ENCODE data around the gene DUS1L. TPM values are rescaled to one million over a fixed set of nuclear protein-coding genes. Genes with fewer than 3 reads are reported as not detected.

The DUS1L gene
- total RNA-seq, 1 donor from 2014 or later, result 73.3 TPM

GRCh38 chr17:82018152-82018988, 47.2 kb downstream of the DUS1L start:
- TF ChIP-seq, protein P1, sequence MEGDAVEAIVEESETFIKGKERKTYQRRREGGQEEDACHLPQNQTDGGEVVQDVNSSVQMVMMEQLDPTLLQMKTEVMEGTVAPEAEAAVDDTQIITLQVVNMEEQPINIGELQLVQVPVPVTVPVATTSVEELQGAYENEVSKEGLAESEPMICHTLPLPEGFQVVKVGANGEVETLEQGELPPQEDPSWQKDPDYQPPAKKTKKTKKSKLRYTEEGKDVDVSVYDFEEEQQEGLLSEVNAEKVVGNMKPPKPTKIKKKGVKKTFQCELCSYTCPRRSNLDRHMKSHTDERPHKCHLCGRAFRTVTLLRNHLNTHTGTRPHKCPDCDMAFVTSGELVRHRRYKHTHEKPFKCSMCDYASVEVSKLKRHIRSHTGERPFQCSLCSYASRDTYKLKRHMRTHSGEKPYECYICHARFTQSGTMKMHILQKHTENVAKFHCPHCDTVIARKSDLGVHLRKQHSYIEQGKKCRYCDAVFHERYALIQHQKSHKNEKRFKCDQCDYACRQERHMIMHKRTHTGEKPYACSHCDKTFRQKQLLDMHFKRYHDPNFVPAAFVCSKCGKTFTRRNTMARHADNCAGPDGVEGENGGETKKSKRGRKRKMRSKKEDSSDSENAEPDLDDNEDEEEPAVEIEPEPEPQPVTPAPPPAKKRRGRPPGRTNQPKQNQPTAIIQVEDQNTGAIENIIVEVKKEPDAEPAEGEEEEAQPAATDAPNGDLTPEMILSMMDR (IDR thresholded peaks at IDR 0.05), result no peak
- H3K4me1 Mint-ChIP-seq (ENCODE audit: unreplicated experiment), result peaks cover 13% of the 10 kb centered on the region
- no peak overlapping the region for H3K4me3 Mint-ChIP-seq (ENCODE audit: unreplicated experiment)
- H3K9me3 Mint-ChIP-seq (ENCODE audit: unreplicated experiment), result no peaks in the 10 kb centered on the region
- peaks cover 5% of the 10 kb centered on the region for H3K36me3 Mint-ChIP-seq (ENCODE audit: unreplicated experiment)
- H3K27me3 Mint-ChIP-seq (ENCODE audit: unreplicated experiment), result no peaks in the 10 kb centered on the region
- no peak for DNase-seq (ENCODE audit: extremely low spot score, unreplicated experiment)
- no peak overlapping the region for H3K27ac Mint-ChIP-seq (ENCODE audit: unreplicated experiment)

GRCh38 chr17:82017612-82018151, 47.9 kb downstream of the DUS1L start:
- Mint-ChIP-seq H3K4me1 (ENCODE audit: unreplicated experiment) (peaks cover 19% of the 10 kb centered on the region), H3K4me3 (ENCODE audit: unreplicated experiment) (no peak overlapping the region), H3K36me3 (ENCODE audit: unreplicated experiment) (peaks cover 5% of the 10 kb centered on the region), H3K9me3 (ENCODE audit: unreplicated experiment) (no peaks in the 10 kb centered on the region), H3K27me3 (ENCODE audit: unreplicated experiment) (no peaks in the 10 kb centered on the region), H3K27ac (ENCODE audit: unreplicated experiment) (no peak overlapping the region)
- TF ChIP-seq, protein P1 (IDR thresholded peaks at IDR 0.05), result no peak
- DNase-seq (ENCODE audit: extremely low spot score, unreplicated experiment), result no peak

DNA sequence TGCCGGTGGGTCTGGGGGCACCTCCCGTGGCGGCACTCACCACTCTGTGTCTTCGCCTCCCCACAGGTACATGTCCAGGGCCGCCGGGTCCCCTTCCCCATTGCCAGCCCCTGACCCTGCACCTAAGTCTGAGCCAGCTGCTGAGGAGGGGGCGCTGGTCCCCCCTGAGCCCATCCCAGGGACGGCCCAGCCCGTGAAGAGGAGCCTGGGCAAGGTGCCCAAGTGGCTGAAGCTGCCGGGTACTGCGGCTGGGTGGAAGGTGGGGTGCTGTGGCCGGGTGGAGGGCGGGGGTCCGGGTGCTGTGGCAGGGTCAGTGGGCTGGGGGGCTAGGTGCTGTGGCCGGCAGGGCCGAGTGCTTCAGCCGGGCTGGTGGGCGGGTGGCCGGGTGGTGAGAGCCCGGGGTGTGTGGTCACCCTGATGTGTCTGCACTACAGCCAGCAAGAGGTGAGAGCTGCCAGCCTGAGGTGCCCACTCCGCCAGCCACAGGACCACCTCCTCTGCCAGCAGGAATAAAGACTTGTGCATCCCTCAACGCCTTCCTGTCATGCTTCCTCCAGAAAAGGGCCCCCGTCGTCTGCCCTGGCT, 48.6 kb downstream of the DUS1L start:
- Mint-ChIP-seq H3K27ac (ENCODE audit: unreplicated experiment) (no peak overlapping the region), H3K4me1 (ENCODE audit: unreplicated experiment) (peaks cover 18% of the 10 kb centered on the region), H3K9me3 (ENCODE audit: unreplicated experiment) (no peaks in the 10 kb centered on the region), H3K4me3 (ENCODE audit: unreplicated experiment) (no peak overlapping the region), H3K36me3 (ENCODE audit: unreplicated experiment) (peaks cover 5% of the 10 kb centered on the region), H3K27me3 (ENCODE audit: unreplicated experiment) (no peaks in the 10 kb centered on the region)
- no peak for DNase-seq (ENCODE audit: extremely low spot score, unreplicated experiment)
- TF ChIP-seq, protein P1 (IDR thresholded peaks at IDR 0.05), result no peak

GRCh38 chr17:82016061-82016874, 49.3 kb downstream of the DUS1L start:
- Mint-ChIP-seq H3K4me3 (ENCODE audit: unreplicated experiment) (no peak overlapping the region), H3K4me1 (ENCODE audit: unreplicated experiment) (peaks cover 11% of the 10 kb centered on the region), H3K9me3 (ENCODE audit: unreplicated experiment) (no peaks in the 10 kb centered on the region), H3K27me3 (ENCODE audit: unreplicated experiment) (no peaks in the 10 kb centered on the region), H3K27ac (ENCODE audit: unreplicated experiment) (no peak overlapping the region), H3K36me3 (ENCODE audit: unreplicated experiment) (peaks cover 5% of the 10 kb centered on the region)
- no peak for DNase-seq (ENCODE audit: extremely low spot score, unreplicated experiment)
- TF ChIP-seq, protein P1 (IDR thresholded peaks at IDR 0.05), result no peak
